GM12872 (cell line): ENCODE data around the gene SPRN.

ENCODE experiments used
- CTCF ChIP-seq: IDR thresholded peaks from 3 replicates; pipeline ENCODE4 v1.5.1; 2011; ENCODE audit warnings: low read depth, mild to moderate bottlenecking, low read length, moderate library complexity; ENCODE audit not compliant: insufficient read depth

SPRN gene

DNA sequence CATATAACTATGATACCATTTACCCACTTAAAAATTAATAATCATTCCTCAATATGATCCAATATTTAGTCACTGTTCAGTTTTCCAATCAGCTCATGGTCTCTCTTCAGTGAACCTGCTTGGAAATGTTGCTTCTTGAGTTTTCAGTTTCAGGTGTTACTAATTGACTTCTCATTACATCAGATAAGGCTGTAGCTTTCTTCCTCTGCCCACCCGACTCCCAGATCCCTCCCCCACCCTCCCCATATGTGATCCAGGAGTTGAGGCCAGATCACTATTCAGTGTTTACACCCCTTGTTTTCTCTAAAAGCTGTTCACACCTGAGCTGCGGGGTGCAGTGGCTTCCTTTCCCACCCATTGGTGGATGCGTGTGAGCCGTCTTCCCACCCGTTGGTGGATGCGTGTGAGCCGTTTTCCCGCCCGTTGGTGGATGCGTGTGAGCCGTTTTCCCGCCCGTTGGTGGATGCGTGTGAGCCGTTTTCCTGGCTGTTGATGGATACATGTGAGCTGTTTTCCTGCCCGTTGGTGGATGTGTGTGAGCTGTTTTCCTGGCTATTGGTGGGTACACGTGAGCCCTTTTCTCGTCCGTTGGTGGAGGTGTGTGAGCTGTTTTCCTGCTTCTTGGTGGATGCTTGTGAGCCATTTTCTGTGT lies 33.7 kb downstream of the SPRN start:
- TF ChIP-seq CTCF: no peak

- TF ChIP-seq CTCF: no peak
Observed at GRCh38 chr10:133388973-133389818, 35.2 kb downstream of the SPRN start.

DNA sequence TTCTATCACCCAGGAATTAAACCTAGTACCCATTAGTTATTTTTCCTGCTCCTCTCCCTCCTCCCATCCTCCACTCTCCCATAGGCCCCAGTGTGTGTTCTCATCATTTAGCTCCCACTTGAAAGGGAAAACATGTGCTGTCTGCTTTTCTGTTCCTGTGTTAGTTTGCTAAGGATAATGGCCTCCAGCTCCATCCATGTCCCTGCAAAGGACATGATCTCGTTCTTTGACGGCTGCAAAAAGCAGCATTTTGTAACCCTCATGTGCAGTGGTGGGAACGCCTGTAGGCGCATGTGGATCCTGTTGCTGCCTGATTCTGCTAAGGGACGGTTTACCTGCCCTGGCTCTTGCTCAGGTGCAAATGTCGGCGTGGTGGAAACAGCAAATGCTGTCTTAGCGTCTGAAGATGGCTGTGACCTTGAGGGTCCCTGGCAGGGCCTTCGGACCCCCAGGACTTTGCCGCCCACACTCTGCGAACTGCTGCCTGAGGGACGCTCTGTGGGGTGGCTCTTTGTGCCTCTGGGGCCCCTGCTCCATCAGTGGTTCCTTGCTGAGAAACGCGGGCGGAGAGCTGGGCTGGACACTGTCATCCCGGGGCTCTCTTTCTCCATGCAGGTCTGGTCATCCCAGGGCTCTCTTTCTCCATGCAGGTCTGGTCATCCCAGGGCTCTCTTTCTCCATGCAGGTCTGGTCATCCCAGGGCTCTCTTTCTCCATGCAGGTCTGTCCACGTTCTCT lies 36.0 kb downstream of the SPRN start:
- no peak for TF ChIP-seq CTCF

DNA sequence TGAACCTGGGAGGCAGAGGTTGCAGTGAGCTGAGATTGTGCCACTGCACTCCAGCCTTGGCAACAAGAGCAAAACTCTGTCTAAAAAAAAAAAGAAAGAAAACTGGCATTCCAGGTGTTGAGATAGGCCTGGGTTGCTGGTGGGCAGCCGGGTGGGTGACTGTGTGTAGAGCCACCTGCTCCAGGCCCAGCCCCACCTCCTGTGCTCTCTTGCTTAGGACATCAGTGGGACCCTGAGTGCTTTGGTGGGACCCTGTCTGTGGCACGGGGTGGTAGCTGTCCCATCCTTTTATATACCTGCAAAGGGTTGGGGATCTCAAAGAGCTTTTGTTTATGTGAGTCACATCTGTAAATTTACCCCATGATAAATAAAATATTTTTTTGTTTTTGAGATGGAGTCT lies 39.2 kb downstream of the SPRN start:
- no peak for TF ChIP-seq CTCF

GRCh38 chr10:133384071-133384470 lies 40.4 kb downstream of the SPRN start:
- no peak for TF ChIP-seq CTCF

- TF ChIP-seq CTCF: no peak
Observed at GRCh38 chr10:133383551-133383950, 40.9 kb downstream of the SPRN start.

DNA sequence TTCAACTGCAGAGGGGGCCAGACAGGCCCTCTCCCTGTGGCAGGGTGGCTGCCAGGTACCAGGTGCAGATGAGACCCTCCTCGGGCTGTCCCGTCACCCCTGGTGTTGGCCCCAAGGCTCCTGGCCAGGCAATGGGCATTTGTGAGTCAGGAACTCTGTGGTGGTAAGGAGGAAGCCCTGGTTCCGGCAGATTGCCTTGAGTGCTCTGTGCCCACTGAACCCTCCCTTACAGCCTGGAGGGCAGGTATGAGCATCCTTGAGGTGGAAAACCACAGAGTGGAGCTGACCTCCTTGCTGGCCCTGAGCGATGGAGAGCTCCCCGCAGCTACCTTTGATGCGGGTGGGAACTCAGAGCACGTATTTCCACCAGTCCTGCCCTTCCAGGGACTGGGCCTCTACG lies 43.4 kb downstream of the SPRN start:
- no peak for TF ChIP-seq CTCF
